PC-9 (cell line): ENCODE measurements around the gene LRRIQ3. TPM values are rescaled to one million over a fixed set of nuclear protein-coding genes. Genes with fewer than 3 reads are reported as not detected.

Experiments
- BruUV-seq: library from RNA; stranded (reverse); fragments of 400-500 nt; replicated peaks from 2 replicates; lab custom pipeline; 2021; lab: Mats Ljungman, UMichigan
- CTCF ChIA-PET: fragments of 300-600 bp; sonication (Branson Sonifier 250); formaldehyde crosslinking; loops from one replicate; lab custom pipeline; 2022; ENCODE audit warnings: antibody characterized with exemption; lab: Charles Lee
- POLR2A ChIA-PET: fragments of 300-600 bp; sonication (Branson Sonifier 250); formaldehyde crosslinking; loops from one replicate; lab custom pipeline; 2022; ENCODE audit warnings: antibody characterized with exemption; ENCODE audit not compliant: unreplicated experiment; lab: Charles Lee
- DNase-seq, 2 experiments: peaks; one replicate each; pipeline versions ENCODE4 v3.0.0 to v3.0.0-alpha.2; 2015 to 2022; ENCODE audit warnings: mixed read lengths in 1 of 2
- H2AFZ ChIP-seq: fragments of 200-600 bp; sonication (generic); 2 replicates; pipeline ENCODE4 v1.8.1; 2017; ENCODE audit warnings: antibody characterized with exemption
- H3F3A ChIP-seq: fragments of 200-600 bp; sonication (generic); 2 replicates; pipeline ENCODE4 v1.8.1; 2017; ENCODE audit warnings: antibody characterized with exemption, mild to moderate bottlenecking, low read depth; ENCODE audit not compliant: insufficient read depth
- H3K27ac ChIP-seq: fragments of 200-600 bp; sonication (generic); 2 replicates; pipeline ENCODE4 v1.6.1; 2016; ENCODE audit warnings: mixed run types
- H3K27me3 ChIP-seq: fragments of 200-600 bp; sonication (generic); 2 replicates; pipeline ENCODE4 v1.6.1; 2016; ENCODE audit warnings: low read depth, mixed run types; ENCODE audit not compliant: insufficient read depth
- H3K36me3 ChIP-seq: fragments of 200-600 bp; sonication (generic); 2 replicates; pipeline ENCODE4 v1.6.1; 2016; ENCODE audit warnings: low read depth, mixed run types
- H3K4me1 ChIP-seq: fragments of 200-600 bp; sonication (generic); replicated peaks from 2 replicates; pipeline ENCODE4 v1.6.1; 2016; ENCODE audit warnings: mixed run types; ENCODE audit not compliant: insufficient read depth
- H3K4me2 ChIP-seq: fragments of 200-600 bp; sonication (generic); 2 replicates; pipeline ENCODE4 v1.6.1; 2017; ENCODE audit warnings: mixed run types
- H3K4me3 ChIP-seq: fragments of 200-600 bp; sonication (generic); 2 replicates; pipeline ENCODE4 v1.6.1; 2016; ENCODE audit warnings: mixed run types
- H3K79me2 ChIP-seq: fragments of 200-600 bp; sonication (generic); 2 replicates; pipeline ENCODE4 v1.6.1; 2017; ENCODE audit warnings: low read depth, mixed run types
- H3K9me2 ChIP-seq: fragments of 200-600 bp; sonication (generic); 2 replicates; pipeline ENCODE4 v1.8.1; 2017; ENCODE audit warnings: mild to moderate bottlenecking; ENCODE audit not compliant: insufficient read depth
- H3K9me3 ChIP-seq: fragments of 200-600 bp; sonication (generic); 2 replicates; pipeline ENCODE4 v1.8.1; 2016; ENCODE audit warnings: low read depth; ENCODE audit not compliant: insufficient read depth
- H4K20me1 ChIP-seq: fragments of 200-600 bp; sonication (generic); 2 replicates; pipeline ENCODE4 v1.8.1; 2017; ENCODE audit not compliant: insufficient read depth
- CTCF ChIP-seq: fragments of 200-600 bp; sonication (generic); conservative IDR thresholded peaks from 2 replicates; pipeline ENCODE4 v1.6.1; 2017; ENCODE audit warnings: mixed run types, antibody characterized with exemption, mild to moderate bottlenecking, moderate library complexity
- EZH2 ChIP-seq: fragments of 200-600 bp; sonication (generic); IDR thresholded peaks from 2 replicates; pipeline ENCODE4 v1.8.0; 2017; ENCODE audit warnings: antibody characterized with exemption, low read depth
- intact Hi-C: fragments of 100-400 bp; cut with micrococcal nuclease; formaldehyde crosslinking; loops from one replicate; pipeline ENCODE4 v1.10.0; 2022; ENCODE audit not compliant: unreplicated experiment
- total RNA-seq: library from RNA; stranded (reverse); gene quantifications from 2 replicates; pipeline ENCODE4 v1.2.3, GENCODE V29; 2021

LRRIQ3 gene
- total RNA-seq, 1 experiment from 2014 or later: 1.5 TPM

DNA sequence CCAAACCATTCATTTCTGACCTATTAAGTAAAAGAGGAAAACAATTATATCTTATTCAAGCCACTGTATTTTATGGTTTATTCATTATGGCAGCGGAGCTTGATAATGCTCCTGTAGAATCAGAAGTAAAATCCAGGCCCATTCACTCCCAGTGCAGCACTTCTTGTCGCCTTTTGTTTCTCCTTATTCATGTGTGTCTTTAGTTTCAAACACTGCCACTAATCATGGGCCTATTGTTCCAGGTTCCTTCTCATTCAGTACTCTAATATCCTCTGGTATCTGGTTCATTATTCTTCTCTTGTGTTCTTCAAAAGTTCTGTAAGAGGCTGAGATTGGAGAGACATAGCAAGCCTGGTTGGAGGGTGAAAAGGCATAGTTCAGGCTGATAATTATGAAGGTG, 218.3 kb downstream of the LRRIQ3 start:
- Histone ChIP-seq H3K27me3 (no peaks in the 10 kb centered on the region), H4K20me1 (no peaks in the 10 kb centered on the region), H3K79me2 (no peaks in the 10 kb centered on the region), H3K27ac (no peak overlapping the region), H3K4me2 (no peak overlapping the region), H3K4me3 (no peak overlapping the region), H2AFZ (no peak overlapping the region), H3K4me1 (no peaks in the 10 kb centered on the region), H3F3A (no peaks in the 10 kb centered on the region), H3K36me3 (no peaks in the 10 kb centered on the region), H3K9me2 (no peaks in the 10 kb centered on the region; the same call in 1 of the 2 replicates), H3K9me3 (no peaks in the 10 kb centered on the region)
- no TSS peak for BruUV-seq
- ChIA-PET POLR2A (no interaction called here), CTCF (no interaction called here)
- TF ChIP-seq CTCF (no peak), EZH2 (no peak)
- intact Hi-C loops: no loop called here
- no peak for DNase-seq

DNA sequence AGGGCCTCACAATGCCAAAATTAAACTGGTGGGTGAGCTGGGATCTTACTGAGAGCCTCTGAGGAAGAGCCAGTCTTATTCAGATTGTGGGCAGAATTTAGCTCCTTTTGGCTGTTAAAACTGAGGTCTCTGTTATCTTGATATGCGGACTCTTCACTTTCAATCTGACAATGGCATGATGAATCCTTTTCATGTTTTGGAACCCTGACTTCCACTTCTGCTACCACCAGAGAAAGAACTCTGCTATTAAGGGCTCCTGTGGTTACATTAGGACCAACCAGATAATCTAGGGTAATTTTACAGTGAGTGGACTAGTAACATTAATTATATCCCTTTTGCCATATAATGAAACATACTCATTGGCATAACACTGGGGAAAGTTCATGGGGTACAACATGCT, 219.0 kb downstream of the LRRIQ3 start:
- H3K79me2 ChIP-seq: no peaks in the 10 kb centered on the region
- POLR2A ChIA-PET: no interaction called here
- TF ChIP-seq CTCF: no peak
- TF ChIP-seq EZH2: no peak

More for the DNA sequence above, 219.0 kb downstream of the LRRIQ3 start:
- H4K20me1 ChIP-seq: no peaks in the 10 kb centered on the region
- H2AFZ ChIP-seq: no peak overlapping the region
- H3K4me3 ChIP-seq: no peak overlapping the region
- no peaks in the 10 kb centered on the region for H3K9me3 ChIP-seq
- no peak for DNase-seq
- no peaks in the 10 kb centered on the region for H3K9me2 ChIP-seq
- no peaks in the 10 kb centered on the region for H3K36me3 ChIP-seq
- BruUV-seq: no TSS peak
- H3K27ac ChIP-seq: no peak overlapping the region
- intact Hi-C loops: no loop called here
- H3K4me1 ChIP-seq: no peaks in the 10 kb centered on the region
- H3F3A ChIP-seq: no peaks in the 10 kb centered on the region
- CTCF ChIA-PET: no interaction called here
- no peak overlapping the region for H3K4me2 ChIP-seq
- no peaks in the 10 kb centered on the region for H3K27me3 ChIP-seq

Other genes with a start within 250 kb of the LRRIQ3 start
- 7.5 and 12.2 TPM in 2 replicates for gene FPGT, start 66 bp upstream of the LRRIQ3 start, total RNA-seq
- 1.4 TPM in 1 of 2 replicates, not detected in the other for gene TNNI3K, start 37.2 kb upstream of the LRRIQ3 start, total RNA-seq